ENCODE data around the gene VIT.

Gene VIT

GRCh38 chr2:36710858-36711515, 14.5 kb downstream of the VIT start:
- in situ Hi-C loops (cut with MboI; ENCODE audit: low pct_unique_long_range_greater_than_20kb, low sequenced_read_pairs, unreplicated experiment), result no loop called here
- DNase-seq (ENCODE audit: low spot score), result no peak
- TF ChIP-seq CTCF (IDR thresholded peaks at IDR 0.05; ENCODE audit: extremely low read depth, insufficient read depth, missing control alignments), result no peak

GRCh38 chr2:36711741-36712314, 15.3 kb downstream of the VIT start:
- no peak for DNase-seq (ENCODE audit: low spot score)
- in situ Hi-C loops (cut with MboI; ENCODE audit: low pct_unique_long_range_greater_than_20kb, low sequenced_read_pairs, unreplicated experiment), result no loop called here
- TF ChIP-seq CTCF (IDR thresholded peaks at IDR 0.05; ENCODE audit: extremely low read depth, insufficient read depth, missing control alignments), result no peak

GRCh38 chr2:36713310-36713709, 16.8 kb downstream of the VIT start:
- no peak for TF ChIP-seq CTCF (IDR thresholded peaks at IDR 0.05; ENCODE audit: extremely low read depth, insufficient read depth, missing control alignments)
- in situ Hi-C loops (cut with MboI; ENCODE audit: low pct_unique_long_range_greater_than_20kb, low sequenced_read_pairs, unreplicated experiment), result no loop called here
- no peak for DNase-seq (ENCODE audit: low spot score)

- no peak for TF ChIP-seq CTCF (IDR thresholded peaks at IDR 0.05; ENCODE audit: extremely low read depth, insufficient read depth, missing control alignments)
These were observed 19.6 kb downstream of the VIT start for GRCh38 chr2:36716111-36716510.

GRCh38 chr2:36717603-36718266, 21.2 kb downstream of the VIT start:
- no peak for DNase-seq (ENCODE audit: low spot score)
- TF ChIP-seq CTCF (IDR thresholded peaks at IDR 0.05; ENCODE audit: extremely low read depth, insufficient read depth, missing control alignments), result no peak
- in situ Hi-C loops (cut with MboI; ENCODE audit: low pct_unique_long_range_greater_than_20kb, low sequenced_read_pairs, unreplicated experiment), result no loop called here

More at GRCh38 chr2:36716111-36716510, 19.6 kb downstream of the VIT start:
- in situ Hi-C loops (cut with MboI; ENCODE audit: low pct_unique_long_range_greater_than_20kb, low sequenced_read_pairs, unreplicated experiment), result no loop called here
- DNase-seq (ENCODE audit: low spot score), result no peak

- no peak for TF ChIP-seq CTCF (IDR thresholded peaks at IDR 0.05; ENCODE audit: extremely low read depth, insufficient read depth, missing control alignments)
- no peak for DNase-seq (ENCODE audit: low spot score)
- in situ Hi-C loops (cut with MboI; ENCODE audit: low pct_unique_long_range_greater_than_20kb, low sequenced_read_pairs, unreplicated experiment), result no loop called here
These were observed 31.0 kb downstream of the VIT start for GRCh38 chr2:36727550-36727949.

Data from GM13977 (cell line).